Measurements from ENCODE around the gene AFAP1L2. TPM values are rescaled to one million over a fixed set of nuclear protein-coding genes. Genes with fewer than 3 reads are reported as not detected.
A peak's percentile ranks its signal among the peaks of the same experiment; 100 is the strongest.

Gene AFAP1L2
- total RNA-seq, 1 donor from 2014 or later, result 8.1 TPM

DNA sequence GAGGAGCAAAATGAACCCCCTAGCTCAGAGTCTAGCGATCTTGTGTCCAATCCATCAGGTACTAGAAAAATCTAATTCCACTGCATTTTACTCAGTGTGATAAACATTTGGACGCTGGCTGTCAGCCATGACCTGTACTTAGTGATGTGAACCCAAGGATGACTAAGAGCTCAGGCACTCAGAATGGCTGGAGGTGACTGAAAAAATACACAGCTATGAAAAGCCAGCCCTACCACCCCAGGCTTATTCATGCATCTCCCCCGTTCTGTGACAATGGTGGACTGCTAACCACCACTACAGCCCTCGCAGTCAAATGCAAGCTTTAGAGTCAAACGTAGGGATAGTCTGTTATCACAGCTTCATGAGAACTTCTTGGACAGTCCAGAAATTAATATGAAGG, 14.9 kb downstream of the AFAP1L2 start:
- no peak for DNase-seq

DNA sequence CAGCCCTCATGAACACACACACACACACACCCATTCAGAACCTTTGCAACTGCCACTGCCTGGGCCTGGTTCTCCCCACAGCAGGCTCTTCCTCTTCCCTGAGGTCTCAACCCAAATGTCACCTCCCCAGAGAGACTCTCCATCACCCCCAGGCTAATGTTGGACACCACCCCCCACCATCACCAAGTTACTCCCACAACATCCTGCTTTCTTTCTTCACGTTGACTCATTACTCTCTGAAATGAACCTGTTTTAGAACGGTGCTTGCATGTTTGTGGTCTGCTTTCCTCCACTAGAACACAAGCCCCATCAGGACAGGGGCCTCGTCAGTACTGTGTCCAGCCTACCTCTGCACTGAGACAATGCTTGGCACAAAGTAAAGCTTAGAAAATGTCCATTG, 16.0 kb downstream of the AFAP1L2 start:
- no peak for DNase-seq

DNA sequence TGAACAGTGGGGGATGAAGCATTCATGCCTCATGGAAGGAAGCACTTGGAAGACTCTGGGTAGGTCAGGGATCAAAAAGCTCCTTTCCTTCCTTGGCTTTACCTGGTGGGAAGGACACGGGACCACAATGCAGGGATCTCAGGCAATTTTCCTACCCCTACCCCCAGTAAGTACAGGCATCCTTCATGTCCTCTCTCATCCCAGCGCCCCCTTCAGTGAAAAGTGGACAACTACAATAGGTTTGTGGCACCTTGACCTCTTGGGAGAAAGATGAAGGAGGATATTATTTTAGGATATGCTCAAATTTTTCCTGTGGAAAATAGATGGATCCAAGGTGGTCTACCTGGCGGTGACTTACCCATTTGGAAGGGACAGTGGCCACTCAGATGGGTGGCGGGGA, 16.5 kb downstream of the AFAP1L2 start:
- DNase-seq, result no peak

DNA sequence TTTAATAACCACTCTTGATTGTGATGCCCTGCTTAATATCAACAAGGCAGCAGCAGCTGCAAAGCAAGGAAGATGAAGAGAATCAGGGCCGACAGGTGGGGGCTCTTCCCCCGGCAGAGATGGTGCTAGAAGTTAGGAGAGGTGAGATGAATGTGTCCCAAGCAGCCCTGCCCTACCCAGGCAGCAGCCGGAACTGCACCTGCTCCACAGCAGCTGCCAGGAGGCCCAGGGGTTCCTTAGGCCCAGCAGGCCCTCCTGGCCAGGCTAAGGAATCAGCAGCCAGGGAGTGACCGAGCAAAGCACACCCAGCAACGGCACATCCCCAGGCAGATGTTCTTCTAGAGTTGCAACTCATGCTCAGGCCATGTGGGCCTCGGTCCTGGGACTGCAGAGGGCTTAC, 17.9 kb downstream of the AFAP1L2 start:
- DNase-seq, result no peak

DNA sequence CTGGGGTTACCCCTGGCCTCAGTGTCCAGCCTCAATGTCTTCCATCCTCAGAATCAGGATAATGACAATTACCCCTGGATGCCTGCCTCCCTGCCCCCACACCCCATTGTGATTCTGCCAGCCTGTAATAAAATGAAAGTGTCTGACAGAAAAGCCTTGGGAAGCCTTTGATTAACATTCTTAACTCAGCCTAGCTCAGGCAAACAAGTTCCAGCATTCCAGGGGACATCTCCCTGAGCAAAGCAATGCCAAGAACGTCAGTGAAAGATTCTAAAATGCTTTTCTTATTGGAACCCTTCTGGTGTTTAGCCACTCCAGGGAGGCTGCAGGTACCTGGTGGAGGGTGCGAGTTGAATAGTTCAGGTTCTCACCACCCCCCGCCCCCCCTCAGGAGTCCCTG, 18.7 kb downstream of the AFAP1L2 start:
- no peak for DNase-seq

DNA sequence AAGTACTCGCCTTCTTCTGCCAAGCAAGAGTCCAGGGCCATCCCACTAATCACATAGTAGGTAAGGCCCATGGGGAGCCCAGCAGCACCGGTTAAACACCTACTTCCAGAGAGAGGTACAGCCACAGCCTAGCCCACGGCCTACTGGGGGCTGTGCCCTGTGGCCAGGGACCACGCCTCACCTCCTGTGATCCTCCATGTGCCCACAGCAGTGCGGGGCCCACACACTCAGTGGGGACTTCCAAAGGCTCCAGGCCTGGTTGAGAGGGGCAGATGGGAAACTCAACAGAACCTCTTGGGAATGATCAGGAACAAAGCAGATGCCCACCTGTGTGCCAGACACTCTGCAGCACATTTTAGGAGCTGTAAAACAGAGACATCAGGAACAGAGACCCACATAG, 19.7 kb downstream of the AFAP1L2 start:
- no peak for DNase-seq

DNA sequence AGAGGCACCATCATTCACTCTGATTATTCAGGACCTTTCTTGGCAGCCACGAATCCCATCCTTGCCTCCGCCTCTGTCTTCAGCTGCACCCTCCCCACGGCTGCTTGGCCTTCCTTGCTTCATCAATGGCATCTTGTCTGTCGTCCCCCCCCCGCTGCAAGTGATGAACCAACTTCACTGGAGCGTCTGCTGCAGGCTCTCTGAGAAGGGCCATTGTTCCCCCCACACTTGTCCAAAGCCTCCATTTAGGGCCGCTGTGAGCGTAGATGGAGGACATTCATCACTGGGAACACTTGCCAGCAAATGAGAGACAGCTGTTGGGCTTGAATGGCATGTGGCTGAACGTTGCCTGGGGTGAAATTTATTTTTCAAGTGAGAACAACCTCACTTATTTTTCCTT, 20.1 kb downstream of the AFAP1L2 start:
- peak; percentile 34 for DNase-seq

DNA sequence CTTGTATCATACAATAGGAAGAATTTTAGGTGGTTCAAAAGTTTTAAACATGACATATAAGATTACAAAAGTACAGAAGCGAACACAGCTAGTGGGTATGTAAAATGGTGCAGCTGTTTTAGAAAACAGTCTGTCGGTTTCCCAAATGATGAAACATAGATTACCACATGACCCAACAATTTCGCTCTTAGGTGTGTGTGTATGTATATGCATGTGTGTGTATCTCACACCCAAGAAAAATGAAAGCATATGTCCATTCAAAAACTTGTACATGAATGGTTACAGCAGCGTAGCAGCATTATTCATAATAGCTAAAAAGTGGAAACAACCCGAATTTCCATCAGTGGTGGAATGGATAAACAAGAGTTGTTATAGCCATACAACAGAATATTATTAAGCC, 23.5 kb downstream of the AFAP1L2 start:
- DNase-seq, result no peak

DNA sequence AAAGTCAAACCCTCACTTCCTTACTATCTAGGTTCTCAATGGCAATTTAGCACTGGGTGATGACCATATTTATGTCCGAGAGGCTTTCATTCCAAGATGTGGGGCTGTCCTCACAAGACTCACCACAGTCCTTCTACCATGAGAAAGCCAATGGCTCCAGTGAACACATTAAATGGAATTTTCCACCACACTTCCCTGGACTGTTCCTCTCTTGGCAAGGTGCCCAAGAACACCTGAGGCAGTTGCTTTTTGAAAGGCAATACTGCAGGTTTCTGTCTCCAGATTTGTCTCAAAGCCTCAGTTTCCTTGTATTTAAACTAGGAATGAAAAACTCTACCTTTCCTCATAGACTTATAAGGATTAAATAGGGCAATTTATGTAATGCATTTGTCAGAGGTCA, 24.2 kb downstream of the AFAP1L2 start:
- no peak for DNase-seq

DNA sequence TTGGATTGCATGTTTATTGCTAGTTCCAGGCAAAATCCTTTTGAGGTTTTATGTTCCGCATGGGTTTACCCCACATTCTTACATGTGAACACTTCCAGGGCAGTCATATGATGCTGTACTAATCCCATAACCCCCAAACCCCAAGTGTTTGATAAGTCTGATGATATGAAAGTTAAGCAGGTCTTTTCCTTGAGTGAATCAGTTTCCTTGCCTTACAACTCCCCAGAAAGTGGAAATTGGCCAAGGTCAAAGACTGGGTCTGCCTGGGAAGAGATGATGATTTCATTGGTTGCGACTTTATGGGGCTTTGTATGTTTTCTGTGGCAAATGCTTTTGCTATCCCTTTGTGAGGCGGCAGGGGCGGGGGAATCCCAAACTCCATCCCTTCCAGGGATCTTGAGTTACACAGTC, 24.7 kb downstream of the AFAP1L2 start:
- DNase-seq, result no peak

DNA sequence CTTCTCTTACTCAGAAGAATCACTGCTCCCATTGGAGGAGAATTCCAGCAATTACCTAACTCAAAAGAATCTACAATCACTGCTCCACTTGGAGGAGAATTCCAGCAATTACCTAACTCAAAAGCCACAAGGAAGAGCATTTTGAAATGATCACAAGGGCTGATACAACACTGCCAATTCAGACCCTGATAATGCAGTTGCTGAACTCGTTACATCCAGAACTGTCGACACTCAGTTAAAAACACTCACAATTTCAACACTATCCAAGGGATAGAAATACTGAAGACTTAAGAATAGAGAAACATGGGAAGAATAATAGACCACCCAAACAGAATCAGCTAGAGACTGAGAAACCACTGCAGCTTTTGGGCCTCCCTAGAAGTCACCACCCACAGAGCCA, 27.8 kb downstream of the AFAP1L2 start:
- DNase-seq, result no peak

DNA sequence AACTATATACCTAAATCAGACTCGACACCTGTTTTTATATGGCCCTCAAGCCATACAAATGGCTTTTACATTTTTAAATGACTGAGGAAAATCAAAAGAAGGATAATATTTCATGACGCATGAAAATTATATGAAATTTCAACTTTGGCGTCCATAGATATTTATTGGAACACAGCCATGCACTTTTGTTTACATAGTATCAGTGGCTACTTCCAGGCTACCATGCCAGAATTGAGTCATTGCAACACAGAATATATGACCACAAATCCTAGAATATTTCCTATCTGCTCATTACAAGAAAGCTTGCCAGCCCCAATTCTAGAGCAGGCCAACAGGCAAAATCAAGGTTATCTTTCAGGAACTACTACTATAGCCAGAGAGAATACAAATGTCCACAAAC, 29.3 kb downstream of the AFAP1L2 start:
- no peak for DNase-seq

DNA sequence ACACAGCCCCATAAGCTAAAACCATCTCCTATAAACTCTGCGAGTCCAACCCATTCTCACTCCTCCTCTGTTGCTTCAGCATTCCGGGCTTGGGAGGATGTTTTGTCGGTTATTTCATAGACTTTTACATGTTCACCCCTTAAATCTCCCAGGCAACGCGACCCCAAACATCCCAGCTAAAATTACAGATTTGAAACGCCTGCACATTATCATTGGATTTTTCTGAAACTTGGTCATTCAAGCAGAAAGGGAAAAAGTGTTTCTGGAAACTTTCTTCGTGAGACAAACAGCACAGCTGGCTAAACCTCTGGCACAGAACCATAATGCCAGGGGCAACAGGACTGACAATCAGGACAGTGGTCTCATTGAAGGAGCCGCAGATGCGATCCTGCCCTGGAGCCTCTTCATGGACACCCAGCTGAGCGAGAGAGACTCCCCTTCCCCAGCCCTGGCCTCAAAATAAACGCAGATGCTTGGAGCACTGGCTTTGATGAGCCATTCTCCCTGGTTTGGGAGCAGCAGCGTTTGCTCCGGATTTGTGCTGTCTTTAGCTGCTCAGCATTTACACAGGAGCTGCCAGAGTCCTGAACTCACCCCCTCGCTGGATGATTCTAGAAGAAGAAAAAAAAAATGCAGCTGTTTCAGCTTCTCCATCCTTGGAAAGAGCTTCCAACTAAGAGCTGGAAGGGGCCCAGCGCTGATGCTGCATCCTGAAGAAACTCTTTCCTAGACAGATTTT, 30.1 kb downstream of the AFAP1L2 start:
- DNase-seq, result no peak

DNA sequence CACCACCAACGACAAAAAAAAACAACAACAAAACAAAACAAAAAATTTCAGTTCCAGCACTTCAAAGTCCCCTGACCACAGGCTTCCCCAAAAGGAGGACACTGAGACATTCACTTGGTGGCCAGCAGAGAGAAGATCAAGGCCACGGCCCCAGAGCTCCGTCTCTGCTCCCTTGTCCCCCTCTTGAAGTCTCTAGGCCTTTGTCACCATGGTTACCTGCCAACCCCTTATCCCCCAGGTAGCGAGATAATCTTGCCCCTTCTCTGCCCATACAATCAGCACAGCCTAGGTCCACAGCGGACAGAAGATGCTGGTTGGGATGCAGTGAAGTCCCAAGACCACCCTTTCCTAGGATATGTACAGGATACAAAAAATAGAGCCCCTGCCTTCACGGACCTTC, 30.7 kb downstream of the AFAP1L2 start:
- no peak for DNase-seq

DNA sequence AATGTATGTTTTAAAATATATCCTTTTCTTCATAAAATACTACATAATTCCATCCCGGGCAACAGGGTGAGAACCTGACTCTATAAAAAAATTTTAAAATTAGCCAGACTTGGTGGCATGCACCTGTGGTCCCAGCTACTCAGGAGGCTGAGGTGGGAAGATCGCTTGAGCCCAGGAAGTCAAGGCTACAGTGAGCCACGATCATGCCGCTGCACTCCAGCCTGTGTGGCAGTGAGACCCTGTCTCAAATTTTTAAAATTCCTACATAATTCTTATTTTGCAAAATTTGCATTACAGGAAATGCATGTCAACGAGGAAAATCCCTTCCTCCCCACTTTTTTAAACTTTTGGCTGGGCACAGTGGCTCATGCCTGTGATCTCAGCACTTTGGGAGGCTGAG, 31.3 kb downstream of the AFAP1L2 start:
- DNase-seq, result no peak

DNA sequence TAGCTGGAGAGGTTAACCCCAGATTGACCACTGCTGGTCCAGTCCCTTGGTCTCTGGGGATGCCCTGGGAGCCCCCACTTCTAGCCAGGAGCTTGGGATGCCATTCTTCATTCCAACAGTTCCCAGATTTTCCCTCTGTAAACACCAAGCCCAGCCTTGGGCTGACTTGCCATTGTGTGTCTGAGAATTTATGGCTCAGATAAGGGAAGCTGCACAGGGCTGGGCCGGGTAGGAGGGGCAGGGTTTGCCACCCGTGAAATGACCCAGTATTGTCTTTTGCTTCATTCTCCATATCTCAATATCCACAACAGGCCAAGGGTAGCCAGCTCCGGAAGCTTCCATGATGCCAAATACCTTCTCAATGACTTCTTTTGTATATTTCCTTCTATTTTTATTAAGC, 32.1 kb downstream of the AFAP1L2 start:
- no peak for DNase-seq

DNA sequence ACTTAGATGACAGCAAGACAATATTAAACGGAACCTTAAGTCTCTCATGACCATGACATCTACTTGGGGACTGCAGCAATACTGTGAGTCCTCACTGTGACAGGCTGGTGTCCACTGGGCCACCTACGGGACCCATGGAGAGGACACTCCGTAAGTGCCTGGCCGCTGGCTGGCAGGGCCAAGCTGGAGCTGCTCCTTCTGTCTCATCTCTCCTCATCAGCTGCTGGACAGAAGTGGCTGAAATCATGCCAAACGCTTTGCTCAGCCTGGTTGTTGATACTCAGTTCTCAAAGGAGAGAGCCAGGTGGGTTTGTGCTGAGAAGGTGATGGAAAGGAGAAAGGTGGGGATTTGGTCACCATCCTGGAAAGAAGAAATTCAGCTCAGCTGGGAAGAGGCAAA, 33.3 kb downstream of the AFAP1L2 start:
- no peak for DNase-seq

DNA sequence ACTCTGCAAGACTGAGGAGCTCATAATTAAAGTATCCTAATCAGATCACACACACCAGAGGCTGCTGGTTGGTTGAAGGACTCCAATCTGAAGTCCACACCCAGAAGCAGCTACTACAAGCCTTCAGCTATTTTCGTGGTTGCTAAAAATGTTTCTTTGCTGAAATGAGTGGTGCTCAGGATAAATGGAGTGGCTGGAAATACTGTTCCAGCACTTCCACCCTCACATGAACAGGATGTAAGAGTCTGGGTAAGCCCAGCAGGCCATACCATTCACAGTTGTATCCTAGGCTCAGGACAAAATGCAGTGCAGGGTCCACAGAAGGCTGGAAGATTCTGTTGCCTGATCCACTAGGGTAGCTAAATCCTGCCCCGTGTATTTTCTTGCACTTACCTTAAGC, 34.1 kb downstream of the AFAP1L2 start:
- DNase-seq, result no peak

DNA sequence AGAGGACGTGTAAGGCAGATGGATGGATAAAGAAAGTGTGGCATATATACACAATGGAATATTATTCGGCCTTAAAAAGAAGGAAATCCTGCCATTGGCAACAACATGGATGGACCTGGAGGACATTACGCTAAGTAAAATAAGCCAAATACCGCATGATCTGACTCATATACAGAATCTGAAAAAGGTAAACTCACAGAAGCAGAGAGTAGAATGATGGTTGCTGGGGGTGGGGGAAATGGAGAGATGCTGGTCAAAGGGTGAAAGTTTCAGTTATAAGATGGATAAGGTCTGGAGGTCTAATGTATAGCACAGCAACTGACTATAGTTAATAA, 36.3 kb downstream of the AFAP1L2 start:
- no peak for DNase-seq

DNA sequence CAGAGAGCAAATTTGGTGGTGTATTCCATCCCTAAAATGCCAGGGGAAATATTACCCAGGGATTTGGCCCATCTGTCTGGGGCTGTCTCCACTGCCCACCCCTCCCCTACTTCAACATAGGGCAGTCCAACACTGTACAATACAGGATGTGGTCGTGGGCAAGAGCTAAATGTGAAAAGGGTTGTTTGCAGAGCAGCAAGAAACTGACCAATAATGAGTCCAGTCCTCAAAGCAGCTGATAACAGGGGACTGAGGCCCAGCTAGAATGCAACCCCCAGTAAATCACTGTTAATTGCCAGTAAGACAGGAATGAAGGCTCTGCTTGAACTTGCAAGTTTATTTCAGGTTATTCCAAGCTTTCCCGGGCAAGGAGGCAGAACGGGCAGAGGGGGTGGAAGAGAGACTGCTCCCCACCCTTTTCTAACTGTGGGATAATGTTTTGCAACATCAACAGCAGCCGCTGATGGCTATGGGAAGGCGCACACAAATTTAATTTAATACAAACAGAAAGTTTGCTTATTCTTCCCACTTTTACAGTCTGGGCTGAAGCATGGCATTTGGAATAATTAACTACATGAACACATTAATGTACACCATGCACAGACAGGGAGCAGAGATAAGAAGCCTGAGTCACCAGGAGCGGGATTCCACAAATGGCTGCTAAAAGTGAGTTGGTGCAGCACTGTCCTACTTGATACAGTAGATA, 36.8 kb downstream of the AFAP1L2 start:
- no peak for DNase-seq

DNA sequence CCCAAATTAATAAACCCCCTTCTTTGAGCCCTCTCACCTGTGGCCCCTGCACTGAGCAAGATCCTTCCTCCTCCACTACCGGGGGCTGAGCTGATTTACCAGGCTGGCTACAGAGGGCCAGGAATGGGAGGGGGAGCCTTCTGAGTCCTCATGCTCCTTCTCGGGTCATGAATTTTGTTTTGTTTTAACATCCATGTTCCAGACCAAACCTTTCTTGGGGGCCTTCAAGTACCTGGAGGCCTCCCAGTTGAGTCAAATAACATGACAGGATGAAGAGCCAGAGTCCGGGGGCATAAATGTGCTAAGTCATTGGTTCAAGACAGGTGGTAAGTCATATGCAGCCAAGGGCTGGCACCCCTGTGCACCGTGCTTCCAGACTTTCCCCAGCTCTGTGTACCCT, 39.6 kb downstream of the AFAP1L2 start:
- no peak for DNase-seq

DNA sequence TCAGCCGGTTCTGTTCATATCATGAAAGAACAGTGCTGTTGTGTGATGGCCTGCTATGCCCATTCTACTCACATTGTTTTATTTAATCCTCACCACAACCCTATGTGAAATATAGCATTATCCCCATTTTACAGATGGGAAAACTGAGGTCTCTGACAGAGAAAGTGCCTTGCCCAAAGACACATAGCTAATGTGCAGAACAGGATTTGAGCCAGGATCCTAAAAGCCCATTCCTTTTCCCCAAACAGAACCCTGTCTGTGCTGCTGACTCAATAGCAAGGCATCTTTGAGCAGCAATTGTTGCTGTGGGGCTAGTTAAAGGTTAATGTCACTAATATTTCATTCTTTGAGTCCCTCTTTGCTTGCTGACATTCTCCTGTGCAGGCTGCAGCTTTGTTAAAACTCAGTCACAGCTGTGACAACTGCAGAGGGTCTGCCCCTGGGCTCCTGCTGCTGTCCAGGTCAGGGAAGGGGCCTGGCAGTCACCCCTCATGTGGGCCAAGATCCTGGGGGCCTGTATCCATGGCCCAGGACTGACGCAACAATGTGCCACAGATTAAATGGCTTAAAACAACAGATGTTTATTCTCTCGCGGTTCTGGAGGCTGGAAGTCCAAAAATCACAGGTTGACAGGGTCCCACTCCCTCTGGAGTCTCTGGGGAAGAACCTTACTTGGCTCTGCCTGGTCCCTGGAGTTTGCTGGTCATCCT, 40.4 kb downstream of the AFAP1L2 start:
- DNase-seq, result no peak

DNA sequence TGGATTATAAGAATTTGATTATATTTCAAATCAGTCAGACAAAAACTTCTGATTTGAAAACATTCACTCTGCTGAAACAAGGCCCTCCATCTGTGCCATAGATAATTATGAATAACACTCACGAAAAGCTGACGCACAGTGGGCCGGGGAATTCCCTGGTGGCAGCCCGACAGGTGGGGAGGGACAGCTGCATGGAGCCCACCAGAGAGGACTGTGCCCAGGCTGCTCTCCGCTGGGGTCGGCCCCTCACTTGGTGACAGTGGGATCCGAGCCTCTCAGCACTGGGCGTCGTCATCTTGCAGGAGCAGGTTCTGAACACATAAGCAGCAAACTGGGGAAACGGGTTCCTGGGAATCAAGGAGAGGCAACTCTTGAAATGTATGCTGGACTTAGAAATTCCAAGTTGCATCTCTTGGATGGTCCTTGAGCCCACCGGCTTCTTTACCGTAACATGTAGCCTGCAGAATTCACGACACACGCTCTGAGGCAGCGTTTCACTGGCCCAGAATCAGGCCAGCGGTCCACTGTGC, 41.4 kb downstream of the AFAP1L2 start:
- DNase-seq, result no peak

DNA sequence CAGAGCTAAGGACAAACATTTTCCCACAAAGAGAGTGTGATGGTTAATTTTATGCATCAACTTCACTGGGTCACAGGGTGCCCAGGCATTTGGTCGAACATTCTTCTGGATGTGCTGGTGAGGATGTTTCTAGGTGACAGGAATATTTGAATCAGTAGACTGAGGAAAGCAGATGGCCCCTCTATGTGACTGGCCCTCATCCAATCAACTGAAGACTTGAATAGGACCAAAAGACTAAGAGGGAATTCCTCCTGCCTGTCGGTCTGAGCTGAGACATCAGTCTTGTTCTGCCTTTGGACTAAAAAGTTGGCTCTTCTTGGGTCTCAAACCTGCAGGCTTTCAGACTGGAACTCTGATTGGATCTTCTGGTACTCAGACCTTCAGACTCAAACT, 44.4 kb downstream of the AFAP1L2 start:
- DNase-seq, result no peak
